Epidermal melanocyte (primary cell): ENCODE results near the gene CLCN2.
"Not testable (repeated sequence)": the region's sequence is repeated elsewhere in the genome, so short reads cannot be mapped to it uniquely, and the experiment has no call there.

Experiments
- DNase-seq: peaks from one replicate; pipeline ENCODE4 v3.0.0; 2011; ENCODE audit warnings: low spot score; ENCODE audit not compliant: insufficient read length

Gene CLCN2

DNA sequence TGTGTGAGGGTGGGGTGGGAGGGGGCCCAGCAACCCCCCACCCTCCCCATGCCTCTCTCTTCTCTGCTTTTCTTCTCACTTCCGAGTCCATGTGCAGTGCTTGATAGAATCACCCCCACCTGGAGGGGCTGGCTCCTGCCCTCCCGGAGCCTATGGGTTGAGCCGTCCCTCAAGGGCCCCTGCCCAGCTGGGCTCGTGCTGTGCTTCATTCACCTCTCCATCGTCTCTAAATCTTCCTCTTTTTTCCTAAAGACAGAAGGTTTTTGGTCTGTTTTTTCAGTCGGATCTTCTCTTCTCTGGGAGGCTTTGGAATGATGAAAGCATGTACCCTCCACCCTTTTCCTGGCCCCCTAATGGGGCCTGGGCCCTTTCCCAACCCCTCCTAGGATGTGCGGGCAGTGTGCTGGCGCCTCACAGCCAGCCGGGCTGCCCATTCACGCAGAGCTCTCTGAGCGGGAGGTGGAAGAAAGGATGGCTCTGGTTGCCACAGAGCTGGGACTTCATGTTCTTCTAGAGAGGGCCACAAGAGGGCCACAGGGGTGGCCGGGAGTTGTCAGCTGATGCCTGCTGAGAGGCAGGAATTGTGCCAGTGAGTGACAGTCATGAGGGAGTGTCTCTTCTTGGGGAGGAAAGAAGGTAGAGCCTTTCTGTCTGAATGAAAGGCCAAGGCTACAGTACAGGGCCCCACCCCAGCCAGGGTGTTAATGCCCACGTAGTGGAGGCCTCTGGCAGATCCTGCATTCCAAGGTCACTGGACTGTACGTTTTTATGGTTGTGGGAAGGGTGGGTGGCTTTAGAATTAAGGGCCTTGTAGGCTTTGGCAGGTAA, 15.9 kb downstream of the CLCN2 start:
- peak; percentile 79 for DNase-seq

DNA sequence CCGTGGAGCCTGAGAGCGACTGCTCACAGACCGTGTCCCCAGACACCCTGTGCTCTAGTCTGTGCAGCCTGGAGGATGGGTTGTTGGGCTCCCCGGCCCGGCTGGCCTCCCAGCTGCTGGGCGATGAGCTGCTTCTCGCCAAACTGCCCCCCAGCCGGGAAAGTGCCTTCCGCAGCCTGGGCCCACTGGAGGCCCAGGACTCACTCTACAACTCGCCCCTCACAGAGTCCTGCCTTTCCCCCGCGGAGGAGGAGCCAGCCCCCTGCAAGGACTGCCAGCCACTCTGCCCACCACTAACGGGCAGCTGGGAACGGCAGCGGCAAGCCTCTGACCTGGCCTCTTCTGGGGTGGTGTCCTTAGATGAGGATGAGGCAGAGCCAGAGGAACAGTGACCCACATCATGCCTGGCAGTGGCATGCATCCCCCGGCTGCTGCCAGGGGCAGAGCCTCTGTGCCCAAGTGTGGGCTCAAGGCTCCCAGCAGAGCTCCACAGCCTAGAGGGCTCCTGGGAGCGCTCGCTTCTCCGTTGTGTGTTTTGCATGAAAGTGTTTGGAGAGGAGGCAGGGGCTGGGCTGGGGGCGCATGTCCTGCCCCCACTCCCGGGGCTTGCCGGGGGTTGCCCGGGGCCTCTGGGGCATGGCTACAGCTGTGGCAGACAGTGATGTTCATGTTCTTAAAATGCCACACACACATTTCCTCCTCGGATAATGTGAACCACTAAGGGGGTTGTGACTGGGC, 16.7 kb downstream of the CLCN2 start:
- DNase-seq: no peak

DNA sequence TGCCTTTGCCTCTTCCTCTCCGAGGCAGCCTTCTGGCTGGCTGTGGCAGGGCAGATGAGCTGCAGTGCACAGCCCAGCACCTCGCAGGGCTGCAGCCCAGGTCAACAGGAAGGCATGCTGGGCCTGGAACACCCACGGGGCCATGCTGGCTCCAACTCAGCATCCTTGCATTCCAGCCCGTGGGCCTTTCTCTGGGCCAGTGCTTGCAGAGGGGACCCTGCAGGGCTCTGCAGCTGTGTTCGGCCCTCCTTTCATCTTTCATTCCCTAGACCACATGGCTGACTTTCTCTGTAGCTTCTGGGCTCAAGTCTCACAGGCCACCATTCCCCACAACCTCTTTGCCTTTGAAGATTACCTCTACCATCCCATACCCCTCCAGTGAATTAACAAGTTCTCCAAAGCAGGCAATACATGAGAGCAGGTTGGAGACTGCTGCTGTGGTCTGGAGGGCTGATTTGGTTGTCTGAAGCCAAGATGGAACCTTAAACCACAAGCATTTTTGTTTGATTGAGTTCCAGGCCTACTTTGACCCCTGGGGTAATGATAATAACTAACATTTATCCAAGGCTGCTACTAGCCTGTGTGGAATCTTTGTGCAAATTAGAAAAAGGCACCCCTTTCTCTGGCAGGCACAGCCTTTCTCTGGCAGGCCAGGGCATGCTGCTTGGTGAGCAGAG, 18.1 kb downstream of the CLCN2 start:
- DNase-seq: no peak

DNA sequence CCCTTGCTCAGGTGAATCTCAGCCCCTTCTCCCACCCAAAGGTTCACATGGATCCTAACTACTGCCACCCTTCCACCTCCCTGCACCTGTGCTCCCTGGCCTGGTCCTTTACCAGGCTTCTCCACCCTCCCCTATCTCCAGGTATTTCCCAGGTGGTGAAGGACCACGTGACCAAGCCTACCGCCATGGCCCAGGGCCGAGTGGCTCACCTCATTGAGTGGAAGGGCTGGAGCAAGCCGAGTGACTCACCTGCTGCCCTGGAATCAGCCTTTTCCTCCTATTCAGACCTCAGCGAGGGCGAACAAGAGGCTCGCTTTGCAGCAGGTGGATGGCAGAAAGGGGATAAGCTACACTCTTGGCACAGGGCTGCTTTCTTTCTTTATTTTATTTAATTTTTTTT, 19.5 kb downstream of the CLCN2 start:
- no peak for DNase-seq

DNA sequence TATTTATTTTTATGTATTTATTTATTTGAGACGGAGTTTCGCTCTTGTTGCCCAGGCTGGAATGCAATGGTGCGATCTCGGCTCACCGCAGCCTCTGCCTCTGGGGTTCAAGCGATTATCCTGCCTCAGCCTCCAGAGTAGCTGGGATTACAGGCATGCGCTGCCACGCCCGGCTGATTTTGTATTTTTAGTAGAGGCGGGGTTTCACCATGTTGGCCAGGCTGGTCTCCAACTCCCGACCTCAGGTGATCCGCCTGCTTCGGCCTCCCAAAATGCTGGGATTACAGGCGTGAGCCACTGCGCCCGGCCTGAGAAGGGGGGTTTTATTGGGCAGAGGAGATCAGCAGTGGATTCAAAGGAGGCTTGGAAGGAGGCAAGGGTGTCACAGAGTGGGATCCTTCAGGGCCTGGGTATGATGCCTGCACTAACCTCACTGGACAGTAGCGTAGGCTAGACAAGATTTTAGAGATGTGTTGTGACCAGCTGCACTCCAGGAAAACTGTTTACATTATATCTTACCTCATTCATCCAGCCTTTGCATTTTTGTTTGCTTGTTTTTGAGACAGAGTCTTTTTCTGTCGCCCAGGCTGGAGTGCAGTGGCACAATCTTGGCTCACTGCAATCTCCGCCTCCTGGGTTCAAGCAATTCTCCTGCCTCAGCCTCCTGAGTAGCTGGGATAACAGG, 21.8 kb downstream of the CLCN2 start:
- DNase-seq: not testable (repeated sequence)

DNA sequence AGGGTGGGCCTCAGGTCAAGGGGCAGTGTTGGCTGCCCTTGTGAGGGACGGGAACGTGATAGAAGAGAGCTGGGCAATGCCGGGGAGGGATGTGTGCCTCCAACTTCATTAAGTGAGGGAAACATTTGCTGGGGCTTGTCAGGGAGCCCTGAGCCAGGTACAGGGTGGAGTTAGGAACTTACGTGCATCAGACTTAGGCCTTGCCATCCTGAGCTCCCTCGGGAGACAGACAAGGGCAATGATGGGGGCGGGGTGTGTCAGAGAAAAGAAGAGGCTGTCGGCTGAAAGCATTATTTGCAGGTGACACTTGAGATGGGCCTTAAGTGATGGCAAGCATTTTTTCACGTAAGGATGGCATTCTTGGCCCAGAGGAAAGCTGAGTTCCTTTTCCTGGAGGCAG, 22.4 kb downstream of the CLCN2 start:
- no peak for DNase-seq

DNA sequence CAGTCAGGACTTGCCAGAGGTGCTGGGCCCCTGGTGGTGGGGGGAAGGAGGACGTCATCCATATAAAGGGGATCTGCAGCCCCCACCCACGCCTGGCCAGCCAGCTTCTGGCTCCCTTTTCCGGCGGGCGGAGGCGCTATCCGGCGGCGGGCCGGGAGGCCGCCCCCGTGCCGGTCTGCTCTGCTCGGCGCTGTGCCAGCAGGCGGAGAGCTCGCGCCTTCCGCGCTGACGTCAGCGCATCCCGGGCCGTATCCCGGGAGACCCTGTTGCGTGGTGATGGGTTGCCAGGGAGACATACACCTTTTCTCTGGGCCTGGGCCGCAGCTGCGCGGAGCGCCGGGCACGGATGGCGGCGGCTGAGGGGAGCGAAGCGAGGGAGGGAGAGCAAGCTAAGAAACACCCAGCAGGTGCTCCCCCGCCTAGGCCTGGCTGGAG, 22.9 kb downstream of the CLCN2 start:
- DNase-seq: no peak

DNA sequence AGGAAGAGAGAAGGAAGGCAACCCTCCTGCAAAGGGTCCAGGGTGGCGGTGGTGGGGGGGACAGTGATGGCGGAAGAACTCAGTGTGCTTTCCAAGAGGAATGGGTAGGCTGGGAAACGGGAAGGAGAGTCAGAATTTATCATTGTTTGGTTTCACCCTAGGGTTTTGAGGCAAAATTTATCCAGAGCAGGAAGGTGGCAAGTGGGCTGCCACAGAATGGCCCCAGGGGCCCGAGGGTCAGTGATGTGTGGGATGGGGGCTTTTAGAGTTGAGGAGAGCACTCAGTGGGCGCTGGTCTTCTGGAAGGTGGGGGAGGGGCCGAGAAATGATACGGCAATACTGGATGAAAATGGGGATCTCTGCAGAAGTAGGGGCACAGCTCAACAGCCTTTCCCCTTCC, 23.4 kb downstream of the CLCN2 start:
- DNase-seq: no peak

DNA sequence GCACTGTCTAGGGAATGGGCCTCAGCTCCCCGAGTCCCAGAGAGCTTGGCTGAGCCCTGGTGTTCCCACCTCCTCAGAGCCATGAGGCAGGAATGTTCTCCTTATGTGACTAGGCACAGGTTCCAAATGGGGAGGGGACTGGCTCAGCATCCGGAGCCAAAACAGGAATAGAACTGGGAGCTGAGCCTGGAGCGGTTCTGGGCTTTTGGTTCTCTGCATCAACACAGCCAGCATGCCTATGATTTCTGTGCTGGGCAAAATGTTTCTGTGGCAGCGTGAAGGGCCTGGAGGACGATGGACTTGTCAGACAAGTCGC, 24.0 kb downstream of the CLCN2 start, which contains the start of gene FAM131A:
Gene FAM131A, plus strand, starts transcription at position 202 of the 316 bp plus-strand sequence. Its CDS starts 31 bp downstream, at position 233.
- DNase-seq: no peak

DNA sequence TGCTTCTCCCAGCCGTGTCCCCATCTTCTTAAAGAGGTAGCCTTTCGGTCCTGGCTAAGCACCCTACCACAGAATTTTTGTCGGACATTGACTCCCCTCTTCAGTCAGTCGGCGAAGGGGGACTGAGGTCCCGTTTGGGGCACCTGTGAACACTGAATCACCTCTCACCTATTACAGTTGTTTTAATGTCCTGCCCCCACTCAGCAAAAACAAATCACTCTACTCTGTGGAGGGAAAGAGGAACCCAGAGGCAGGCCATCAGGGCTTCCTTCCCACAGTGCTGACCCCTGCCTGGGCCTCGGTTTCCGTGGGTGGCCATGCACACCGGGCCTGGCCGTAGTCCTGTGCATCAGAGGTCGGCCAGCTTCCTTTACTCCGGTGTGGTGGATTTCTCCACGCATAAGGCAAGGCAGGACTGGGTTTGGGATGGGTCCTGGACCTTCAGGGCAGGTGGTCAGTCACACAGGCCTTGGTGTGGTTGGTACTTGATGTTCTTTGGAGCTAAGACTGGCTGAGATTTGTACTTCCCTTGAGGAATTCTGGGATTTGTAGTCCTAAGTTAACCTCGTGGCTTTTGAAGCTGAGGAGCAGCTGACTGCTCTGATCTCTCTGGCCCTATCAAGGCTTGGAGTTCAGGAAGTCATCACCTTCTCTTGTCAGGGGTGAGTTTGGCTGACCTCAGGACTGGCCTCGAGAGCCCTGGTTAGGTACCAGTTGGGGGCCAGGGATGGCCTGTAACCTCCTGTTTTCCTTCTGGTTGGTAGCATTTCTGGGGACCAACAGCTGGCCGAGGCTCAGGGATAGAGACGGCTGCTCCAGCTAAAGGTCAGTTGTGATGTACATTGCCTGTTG, 24.6 kb downstream of the CLCN2 start:
- peak; percentile 95 for DNase-seq

DNA sequence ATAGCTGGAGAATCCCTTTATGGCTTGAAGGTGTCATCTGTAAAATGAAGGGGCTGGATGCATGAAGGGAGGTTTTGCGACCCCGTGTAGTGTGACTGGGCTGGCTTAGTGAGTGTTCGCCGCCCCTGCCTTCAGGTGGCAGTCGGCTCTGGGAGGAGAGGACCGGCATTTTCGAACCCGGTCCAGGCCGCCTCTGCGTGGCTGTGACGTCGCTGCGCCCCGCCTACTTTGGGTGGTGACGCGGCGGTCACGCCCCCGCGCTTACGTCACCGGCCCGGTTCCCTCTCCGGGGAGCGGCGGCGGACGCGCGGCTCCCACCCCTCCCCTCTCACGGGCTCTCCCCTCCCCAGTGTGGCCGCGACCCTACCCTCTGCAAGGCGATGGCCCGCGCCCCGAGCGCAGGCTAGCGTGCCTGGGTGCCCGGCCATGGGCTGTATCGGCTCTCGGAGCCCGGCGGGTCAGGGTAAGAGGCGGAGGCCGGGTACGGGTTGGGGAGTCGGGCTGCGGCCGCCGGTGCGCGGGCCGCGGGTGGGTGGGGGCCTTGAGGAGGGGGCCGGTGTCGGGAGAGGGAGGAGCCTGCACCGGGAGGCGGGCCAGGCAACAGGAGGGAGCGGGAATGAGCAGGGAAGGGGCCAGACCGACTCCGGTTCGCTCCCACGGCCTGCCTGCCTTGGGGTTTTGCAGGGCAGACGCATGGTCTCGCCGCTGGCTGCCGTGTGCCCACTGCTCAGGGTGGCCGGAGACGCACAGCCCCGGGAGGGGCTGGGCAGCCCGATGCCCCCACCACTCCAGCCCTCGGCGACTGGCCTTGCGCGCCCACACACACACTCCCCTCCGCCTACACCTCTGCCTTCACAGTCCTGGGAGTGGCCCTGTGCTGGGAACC, 25.5 kb downstream of the CLCN2 start:
- DNase-seq: peak; percentile 78

DNA sequence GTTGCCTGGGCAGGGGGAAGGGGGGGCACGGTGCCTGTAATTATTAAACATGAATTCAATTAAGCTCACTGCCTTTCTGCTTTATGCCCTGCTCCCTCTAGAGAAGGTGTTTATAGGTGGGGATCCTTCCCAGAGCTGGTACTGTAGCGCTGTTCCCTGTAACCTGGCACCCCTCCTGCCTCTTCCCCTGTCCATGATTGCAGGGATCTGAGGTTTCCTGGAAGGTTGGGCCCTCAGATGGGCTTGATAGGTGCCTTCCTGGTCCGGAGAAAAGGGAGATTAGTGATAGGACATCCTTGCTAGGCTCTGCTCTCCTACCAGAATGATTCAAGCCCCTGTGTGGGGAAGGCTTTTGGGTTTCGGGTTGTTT, 26.1 kb downstream of the CLCN2 start:
- DNase-seq: no peak

DNA sequence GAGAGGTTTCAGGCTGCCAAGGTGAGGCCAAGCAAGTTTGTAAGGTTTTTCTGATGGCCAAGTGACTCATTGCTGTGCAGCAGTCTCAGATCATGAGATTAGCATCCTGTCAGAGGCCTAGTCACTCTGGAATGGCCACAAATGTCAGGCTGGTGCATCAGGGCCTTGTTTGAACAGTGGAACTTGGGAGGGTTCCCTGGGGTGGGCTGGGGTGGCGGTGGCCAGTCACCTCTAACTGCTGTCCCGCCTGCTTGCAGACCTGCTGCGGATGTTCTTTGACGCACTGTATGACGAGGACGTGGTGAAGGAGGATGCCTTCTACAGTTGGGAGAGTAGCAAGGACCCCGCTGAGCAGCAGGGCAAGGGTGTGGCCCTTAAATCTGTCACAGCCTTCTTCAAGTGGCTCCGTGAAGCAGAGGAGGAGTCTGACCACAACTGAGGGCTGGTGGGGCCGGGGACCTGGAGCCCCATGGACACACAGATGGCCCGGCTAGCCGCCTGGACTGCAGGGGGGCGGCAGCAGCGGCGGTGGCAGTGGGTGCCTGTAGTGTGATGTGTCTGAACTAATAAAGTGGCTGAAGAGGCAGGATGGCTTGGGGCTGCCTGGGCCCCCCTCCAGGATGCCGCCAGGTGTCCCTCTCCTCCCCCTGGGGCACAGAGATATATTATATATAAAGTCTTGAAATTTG, 26.8 kb downstream of the CLCN2 start:
- no peak for DNase-seq

DNA sequence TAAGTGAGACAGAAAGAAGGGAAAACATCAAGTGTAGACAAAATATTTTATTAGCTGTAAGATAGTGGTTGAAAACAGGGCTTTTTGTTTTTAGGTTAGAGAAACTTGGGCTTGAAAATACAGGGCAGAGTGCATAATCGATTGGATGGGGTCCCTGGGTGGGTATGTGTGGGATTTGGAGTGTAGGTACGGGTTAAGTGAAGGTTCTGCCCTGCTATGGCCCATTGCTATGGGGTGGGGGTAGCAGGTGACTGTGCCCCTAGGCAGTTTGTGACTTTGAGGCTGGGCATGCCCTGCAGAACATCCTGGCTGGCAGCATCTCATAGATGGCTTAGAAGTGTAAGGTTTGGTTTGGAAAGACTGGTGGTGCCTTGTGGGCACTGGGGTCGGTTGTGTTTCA, 27.7 kb downstream of the CLCN2 start:
- no peak for DNase-seq

DNA sequence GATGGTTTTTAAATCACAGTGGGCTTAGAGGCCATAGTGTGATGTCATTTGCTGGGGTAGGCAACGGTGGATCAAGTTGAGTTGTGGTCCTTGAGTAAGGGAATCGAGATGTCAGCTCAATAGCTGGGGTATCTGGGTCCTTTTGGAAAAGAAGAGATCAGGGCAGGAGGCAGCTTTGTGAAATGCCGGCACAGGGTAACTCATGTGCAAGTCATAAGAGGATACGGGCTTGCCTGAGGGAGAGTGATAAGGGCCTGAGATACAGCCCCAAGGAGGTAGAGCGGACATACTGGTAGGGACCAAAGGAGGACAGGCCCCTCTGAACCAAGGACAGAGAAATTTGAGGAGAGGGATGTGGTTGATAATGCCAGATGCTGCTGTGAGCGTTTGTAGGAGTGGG, 28.2 kb downstream of the CLCN2 start:
- DNase-seq: no peak

DNA sequence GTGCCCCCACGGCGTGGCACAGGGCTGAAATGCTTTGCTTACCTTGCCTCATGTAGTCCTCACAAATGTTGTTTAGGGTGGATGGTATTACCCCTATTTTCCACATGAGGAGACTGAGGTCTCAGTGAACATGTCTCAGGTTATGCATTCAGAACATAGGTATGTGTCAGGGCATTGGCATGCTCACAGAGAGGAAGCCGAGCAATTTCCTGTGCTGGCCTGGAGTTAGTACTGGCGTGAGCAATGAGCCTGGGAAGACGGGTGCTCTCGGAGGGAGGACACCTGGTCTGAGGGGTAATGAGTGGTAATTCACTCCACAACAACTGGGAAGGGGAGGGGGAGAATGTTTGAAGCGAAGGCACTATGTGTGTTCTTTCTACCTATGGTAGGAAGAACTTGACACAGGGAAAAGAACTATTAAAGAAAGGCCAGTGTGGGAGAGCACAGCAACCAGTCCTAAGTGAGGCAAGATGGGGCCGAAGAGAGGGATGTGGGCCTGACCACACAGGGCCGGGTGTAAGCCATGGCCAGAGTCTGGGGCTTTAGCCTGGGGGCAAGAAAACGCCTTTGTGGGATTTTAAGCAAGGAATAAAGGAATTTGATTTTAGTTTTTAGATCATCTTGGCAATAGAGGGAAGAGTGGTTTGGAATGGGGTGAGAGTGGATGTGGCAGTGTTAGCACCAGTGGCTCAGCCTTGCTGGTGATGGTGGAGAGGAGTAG, 28.9 kb downstream of the CLCN2 start:
- no peak for DNase-seq

DNA sequence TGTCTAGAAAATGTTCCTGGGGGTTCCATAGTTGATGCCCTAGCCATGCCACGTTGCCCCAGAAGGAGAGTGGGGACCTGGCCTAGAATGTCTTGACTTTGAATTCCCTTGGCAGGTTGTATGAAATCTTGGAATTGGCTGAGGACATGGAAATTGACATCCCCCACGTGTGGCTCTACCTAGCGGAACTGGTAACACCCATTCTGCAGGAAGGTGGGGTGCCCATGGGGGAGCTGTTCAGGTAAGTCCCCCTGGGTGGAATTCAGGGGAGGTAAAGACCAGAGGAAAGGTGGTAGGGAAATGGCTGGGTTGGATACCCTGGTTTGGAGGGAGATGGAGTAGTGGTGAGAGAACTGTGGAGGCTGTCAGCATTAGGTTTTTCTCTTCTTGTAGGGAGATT, 32.9 kb downstream of the CLCN2 start:
- no peak for DNase-seq

DNA sequence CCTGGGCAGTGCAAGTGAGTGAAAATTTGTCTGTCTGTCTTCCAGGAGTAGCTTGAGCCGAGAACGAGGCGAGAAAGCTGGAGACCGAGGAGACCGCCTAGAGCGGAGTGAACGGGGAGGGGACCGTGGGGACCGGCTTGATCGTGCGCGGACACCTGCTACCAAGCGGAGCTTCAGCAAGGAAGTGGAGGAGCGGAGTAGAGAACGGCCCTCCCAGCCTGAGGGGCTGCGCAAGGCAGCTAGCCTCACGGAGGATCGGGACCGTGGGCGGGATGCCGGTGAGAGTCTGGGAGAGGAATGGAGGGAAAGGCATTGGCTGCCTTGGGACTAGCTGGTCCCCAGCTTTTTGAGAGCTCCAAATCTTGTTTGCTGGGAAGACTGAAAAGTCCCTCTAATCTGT, 34.2 kb downstream of the CLCN2 start:
- DNase-seq: no peak
